IMR-90 (cell line): ENCODE measurements around the gene UBE2G1. TPM values are rescaled to one million over a fixed set of nuclear protein-coding genes. Genes with fewer than 3 reads are reported as not detected.

ENCODE experiments used
- ATAC-seq: fragments of 200-7000 bp; cut with Tn5 transposase; 2 replicates; pipeline ENCODE4 v1.9.1; 2020; ENCODE audit warnings: low read depth, mild to moderate bottlenecking, moderate library complexity
- BruUV-seq: library from RNA; stranded (reverse); fragments of 400-500 nt; replicated peaks from 2 replicates; lab custom pipeline; 2021; lab: Mats Ljungman, UMichigan
- CTCF ChIA-PET: fragments of 300-600 bp; formaldehyde crosslinking; extraction: SDS; loops from one replicate; lab custom pipeline; 2021; ENCODE audit warnings: antibody characterized with exemption; lab: Yijun Ruan, JAX
- POLR2A ChIA-PET: fragments of 300-600 bp; sonication (Branson Sonifier 250); formaldehyde crosslinking; loops from one replicate; lab custom pipeline; 2022; ENCODE audit warnings: antibody characterized with exemption; ENCODE audit not compliant: unreplicated experiment; lab: Charles Lee
- DNase-seq: peaks from one replicate; pipeline ENCODE4 v3.0.0; 2013
- H2AFZ ChIP-seq: replicated peaks from 2 replicates; pipeline ENCODE3; 2013; ENCODE audit warnings: low read length, mild to moderate bottlenecking; ENCODE audit not compliant: poor library complexity
- H2AK5ac ChIP-seq: 2 replicates; pipeline ENCODE4 v1.6.1; 2013; ENCODE audit warnings: low read depth, low read length, inconsistent platforms
- H2AK9ac ChIP-seq: replicated peaks from 2 replicates; pipeline ENCODE3; 2013; ENCODE audit warnings: mild to moderate bottlenecking, low read depth, low read length, moderate library complexity; ENCODE audit not compliant: poor library complexity
- H2BK120ac ChIP-seq: 2 replicates; pipeline ENCODE4 v1.6.1; 2013; ENCODE audit warnings: low read depth, low read length, inconsistent platforms
- H2BK15ac ChIP-seq: 3 replicates; pipeline ENCODE4 v1.6.1; 2013; ENCODE audit warnings: low read depth, low read length, inconsistent platforms
- H2BK20ac ChIP-seq: 2 replicates; pipeline ENCODE4 v1.6.1; 2013; ENCODE audit warnings: low read depth, mild to moderate bottlenecking, inconsistent platforms, low read length, moderate library complexity
- H2BK5ac ChIP-seq: 2 replicates; pipeline ENCODE4 v1.6.1; 2013; ENCODE audit warnings: mild to moderate bottlenecking, low read depth, low read length, inconsistent platforms; ENCODE audit not compliant: poor library complexity, severe bottlenecking
- H3K14ac ChIP-seq: replicated peaks from 2 replicates; pipeline ENCODE4 v1.6.1; 2013; ENCODE audit warnings: low read depth, low read length, inconsistent platforms
- H3K18ac ChIP-seq: 2 replicates; pipeline ENCODE4 v1.6.1; 2013; ENCODE audit warnings: low read depth, low read length, control low read depth
- H3K23ac ChIP-seq: 2 replicates; pipeline ENCODE4 v1.6.1; 2013; ENCODE audit warnings: low read depth, low read length, inconsistent platforms
- H3K27ac ChIP-seq: 2 replicates; pipeline ENCODE4 v1.5.1; 2013; ENCODE audit warnings: mild to moderate bottlenecking, control low read depth, low read length; ENCODE audit not compliant: insufficient read depth
- H3K27me3 ChIP-seq: 2 replicates; pipeline ENCODE4 v1.6.1; 2013; ENCODE audit warnings: low read length; ENCODE audit not compliant: control insufficient read depth, insufficient read depth
- H3K36me3 ChIP-seq: 2 replicates; pipeline ENCODE4 v1.6.1; 2013; ENCODE audit warnings: low read length, mixed read lengths; ENCODE audit not compliant: control insufficient read depth, insufficient read depth
- H3K4ac ChIP-seq: 2 replicates; pipeline ENCODE4 v1.6.1; 2013; ENCODE audit warnings: low read depth, low read length, inconsistent platforms
- H3K4me1 ChIP-seq: 2 replicates; pipeline ENCODE4 v1.6.1; 2013; ENCODE audit warnings: low read length, mixed read lengths; ENCODE audit not compliant: control insufficient read depth, insufficient read depth
- H3K4me2 ChIP-seq: 2 replicates; pipeline ENCODE4 v1.6.1; 2013; ENCODE audit warnings: low read depth, mild to moderate bottlenecking, control low read depth, low read length, moderate library complexity
- H3K4me3 ChIP-seq: 2 replicates; pipeline ENCODE4 v1.5.1; 2013; ENCODE audit warnings: low read depth, mild to moderate bottlenecking, control low read depth, low read length, moderate library complexity; ENCODE audit not compliant: insufficient read depth
- H3K56ac ChIP-seq: 2 replicates; pipeline ENCODE4 v1.6.1; 2013; ENCODE audit warnings: low read length, inconsistent platforms; ENCODE audit not compliant: insufficient read depth; ENCODE audit errors: extremely low read depth
- H3K79me1 ChIP-seq, 2 experiments: 2 replicates each; pipeline ENCODE4 v1.6.1; 2013; ENCODE audit warnings: low read length in 2 of 2, inconsistent platforms in 1 of 2, low read depth in 1 of 2
- H3K9ac ChIP-seq: 2 replicates; pipeline ENCODE4 v1.6.1; 2013; ENCODE audit warnings: low read depth, low read length, control low read depth
- H3K9me1 ChIP-seq: 2 replicates; pipeline ENCODE4 v1.6.1; 2013; ENCODE audit warnings: low read length, inconsistent platforms; ENCODE audit not compliant: insufficient read depth
- H3K9me3 ChIP-seq: 2 replicates; pipeline ENCODE4 v1.6.1; 2013; ENCODE audit warnings: low read length; ENCODE audit not compliant: control insufficient read depth, insufficient read depth
- H4K20me1 ChIP-seq: 2 replicates; pipeline ENCODE4 v1.6.1; 2013; ENCODE audit warnings: low read length, inconsistent platforms; ENCODE audit not compliant: insufficient read depth
- H4K5ac ChIP-seq: 2 replicates; pipeline ENCODE4 v1.6.1; 2013; ENCODE audit warnings: mild to moderate bottlenecking, low read depth, low read length, control low read depth
- H4K8ac ChIP-seq, 2 experiments: 2 replicates each; pipeline ENCODE4 v1.6.1; 2013; ENCODE audit warnings: low read depth in 2 of 2, low read length in 2 of 2, control low read depth in 1 of 2, inconsistent platforms in 1 of 2
- H4K91ac ChIP-seq: 2 replicates; pipeline ENCODE4 v1.6.1; 2013; ENCODE audit warnings: low read depth, low read length, inconsistent platforms; ENCODE audit not compliant: insufficient read depth
- BHLHE40 ChIP-seq: fragments of 150-350 bp; IDR thresholded peaks from 2 replicates; pipeline ENCODE4 v1.6.1; 2016; ENCODE audit warnings: mild to moderate bottlenecking, low read depth, low read length
- CEBPB ChIP-seq: IDR thresholded peaks from 2 replicates; pipeline ENCODE4 v1.6.1; 2012; ENCODE audit warnings: low read depth, low read length, improper control_type of control experiment
- MXI1 ChIP-seq: IDR thresholded peaks from 2 replicates; pipeline ENCODE4 v1.6.1; 2012; ENCODE audit warnings: low read depth, mild to moderate bottlenecking, low read length, moderate library complexity, borderline replicate concordance
- NFE2L2 ChIP-seq: fragments of 150-350 bp; IDR thresholded peaks from 2 replicates; pipeline ENCODE4 v1.6.1; 2016; ENCODE audit warnings: low read depth, mild to moderate bottlenecking, low read length
- RAD21 ChIP-seq: IDR thresholded peaks from 2 replicates; pipeline ENCODE4 v1.6.1; 2012; ENCODE audit warnings: low read length, improper control_type of control experiment
- USF2 ChIP-seq: fragments of 150-350 bp; IDR thresholded peaks from 2 replicates; pipeline ENCODE4 v1.6.1; 2017; ENCODE audit warnings: mild to moderate bottlenecking, antibody characterized with exemption, low read length, low read depth
- WGBS, 2 experiments: methylation state at CpG; one replicate each; pipeline versions ENCODE4 v1.1.5 to v1.1.7; 2013; ENCODE audit warnings: missing lambda C conversion rate in 2 of 2; ENCODE audit not compliant: insufficient read length in 1 of 2; ENCODE audit errors: extremely low coverage in 2 of 2; 5-methylcytosine and 5-hydroxymethylcytosine counted together
- dilution Hi-C: fragments of 300-500 bp; cut with HindIII; formaldehyde crosslinking; loops from one replicate; pipeline ENCODE4 v1.14.3; 2018; ENCODE audit warnings: low sequenced_read_pairs; ENCODE audit not compliant: unreplicated experiment
- in situ Hi-C: fragments of 300-500 bp; cut with MboI; formaldehyde crosslinking; loops from 3 replicates; pipeline ENCODE4 v1.14.3; 2019; ENCODE audit warnings: low sequenced_read_pairs, inconsistent platforms, mixed read lengths
- intact Hi-C: fragments of 100-400 bp; cut with micrococcal nuclease; formaldehyde crosslinking; loops from 2 replicates; pipeline ENCODE4 v1.10.0; 2022
- polyA plus RNA-seq, 3 experiments: library from polyadenylated mRNA; depleted of rRNA; stranded (reverse); fragments of >200 nt; gene quantifications; 2 replicates each; pipeline ENCODE4 v1.2.3, GENCODE V29; 2012; ENCODE audit warnings: low replicate concordance in 1 of 3
- total RNA-seq: library from RNA; depleted of rRNA; stranded (reverse); fragments of >200 nt; gene quantifications from 2 replicates; pipeline ENCODE4 v1.2.3, GENCODE V29; 2012

Gene UBE2G1
- total and polyA plus RNA-seq, 2 of the 4 experiments (the other 2 are of a cell fraction): 26.3 to 26.6 TPM

- dilution Hi-C loops (no loop called here), in situ Hi-C loops (no loop called here), intact Hi-C loops (loop anchor here (1.0 to 5.0 kb wide), 2 partner anchors 133 to 150 kb away; no protein-coding TSS in a partner anchor)
- Histone ChIP-seq H3K4me1 (peaks cover 4% of the 10 kb centered on the region; the same call in 1 of the 2 replicates), H2BK5ac (peak overlapping the region; percentile 58), H3K18ac (no peak overlapping the region), H4K8ac (peak overlapping the region in 1 of 2 experiments; percentile 63; a peak in 1 of 4 replicates), H3K9me1 (peaks cover 3% of the 10 kb centered on the region; the same call in 1 of the 2 replicates), H2BK120ac (no peak overlapping the region), H3K27me3 (no peaks in the 10 kb centered on the region), H3K56ac (0 out of 2 replicates have a peak overlapping the region, but pooled peaks have one; percentile 4), H4K91ac (0 out of 2 replicates have a peak overlapping the region, but pooled peaks have one; percentile 66), H3K36me3 (0 out of 2 replicates have a peak, but pooled peaks cover 1% of the 10 kb centered on the region), H3K9me3 (no peaks in the 10 kb centered on the region), H2AFZ (peak overlapping the region; percentile 88), H3K9ac (peak overlapping the region; percentile 61), H3K23ac (peak overlapping the region; percentile 98), H2AK9ac (peak overlapping the region; percentile 99), H3K4me3 (peak overlapping the region; percentile 71), H4K20me1 (peaks cover 43% of the 10 kb centered on the region), H3K79me1 (peaks cover 0 to 20% of the 10 kb centered on the region in 2 experiments; a peak in 2 of 4 replicates), H2BK20ac (0 out of 2 replicates have a peak overlapping the region, but pooled peaks have one; percentile 46), H4K5ac (no peak overlapping the region), H2BK15ac (no peak overlapping the region), H3K4ac (peak overlapping the region; percentile 88; the same call in 1 of the 2 replicates), H3K4me2 (peak overlapping the region; percentile 93), H2AK5ac (peak overlapping the region; percentile 84; the same call in 1 of the 2 replicates), H3K14ac (peak overlapping the region; percentile 95), H3K27ac (peak overlapping the region; percentile 65)
- DNase-seq (peak; percentile 88), ATAC-seq (peak; percentile 67)
- 0% methylated on average over 18 of the region's 38 CpGs; no CpG with 5 or more reads in 1 of the 2 experiments for WGBS, 2 experiments
- CTCF ChIA-PET: no interaction called here
- no peak for TF ChIP-seq RAD21
- no peak for TF ChIP-seq CEBPB
- TF ChIP-seq BHLHE40: peak; percentile 86; the same call in 1 of the 2 replicates
- no peak for TF ChIP-seq NFE2L2
- peak; percentile 96 for TF ChIP-seq MXI1
- peak; percentile 94 for TF ChIP-seq USF2
- POLR2A ChIA-PET: no interaction called here
- no TSS peak for BruUV-seq
These were observed 1.3 kb downstream of the UBE2G1 start for GRCh38 chr17:4365103-4365627.
